GM19023 (cell line): Measurements from ENCODE around the gene CCIN.
A peak's percentile ranks its signal among the peaks of the same experiment; 100 is the strongest.
"Not testable (repeated sequence)": the region's sequence is repeated elsewhere in the genome, so short reads cannot be mapped to it uniquely, and the experiment has no call there.

Experiments used
- ATAC-seq: cut with Tn5 transposase; IDR thresholded peaks from one replicate; pipeline ENCODE4 v1.9.1; 2021; ENCODE audit warnings: mild to moderate bottlenecking, moderate library complexity; ENCODE audit not compliant: unreplicated experiment

CCIN gene

GRCh38 chr9:36169166-36169565 is at the start of gene CCIN:
Gene CCIN (plus strand): TSS chr9:36169388. CDS start chr9:36169503, 115 bp downstream.
- ATAC-seq = no peak

- no peak for ATAC-seq
Observed at GRCh38 chr9:36119476-36119875, 49.7 kb upstream of the CCIN start.

- no peak for ATAC-seq
Observed at GRCh38 chr9:36120705-36121104, 48.5 kb upstream of the CCIN start.

GRCh38 chr9:36121971-36122370 is 47.2 kb upstream of the CCIN start:
- ATAC-seq = no peak

GRCh38 chr9:36123515-36123914 is 45.7 kb upstream of the CCIN start:
- no peak for ATAC-seq

GRCh38 chr9:36125062-36125855 is 43.9 kb upstream of the CCIN start:
- ATAC-seq = no peak

- ATAC-seq = no peak
Observed at GRCh38 chr9:36126016-36126730, 43.0 kb upstream of the CCIN start.

- no peak for ATAC-seq
Observed at GRCh38 chr9:36127652-36128244, 41.4 kb upstream of the CCIN start.

GRCh38 chr9:36128349-36128748 is 40.8 kb upstream of the CCIN start:
- no peak for ATAC-seq

- no peak for ATAC-seq
Observed at GRCh38 chr9:36129139-36129538, 40.0 kb upstream of the CCIN start.

GRCh38 chr9:36131666-36132065 is 37.5 kb upstream of the CCIN start:
- ATAC-seq = not testable (repeated sequence)

GRCh38 chr9:36132086-36132485 is 37.1 kb upstream of the CCIN start:
- no peak for ATAC-seq

- ATAC-seq = no peak
Observed at GRCh38 chr9:36134761-36135505, 34.3 kb upstream of the CCIN start.

- ATAC-seq = no peak
Observed at GRCh38 chr9:36135741-36136271, 33.4 kb upstream of the CCIN start.

GRCh38 chr9:36136272-36136893 is 32.8 kb upstream of the CCIN start, which contains the start of gene GLIPR2:
Gene GLIPR2 (plus strand): TSS chr9:36136733. CDS start chr9:36136779, 46 bp downstream.
- peak; percentile 98 for ATAC-seq

- ATAC-seq = peak; percentile 16
Observed at GRCh38 chr9:36136894-36137391, 32.2 kb upstream of the CCIN start.

- no peak for ATAC-seq
Observed at GRCh38 chr9:36137392-36138004, 31.7 kb upstream of the CCIN start.

GRCh38 chr9:36138496-36138895 is 30.7 kb upstream of the CCIN start:
- no peak for ATAC-seq

GRCh38 chr9:36138901-36139300 is 30.3 kb upstream of the CCIN start:
- ATAC-seq = no peak
